Stimulated activated memory B cell treated with anti-CD40 and anti-IgM and Interleukin-4, amounts not matched to agents 10 μg/mL and 1 μg/mL and 100 μg/mL, for 72 hours (primary cell): Measurements from ENCODE around the gene ZNF22.
A peak's percentile ranks its signal among the peaks of the same experiment; 100 is the strongest.

Source experiments
- ATAC-seq: fragments of 150-1000 bp; cut with Tn5 transposase; 2 replicates; pipeline ENCODE4 v1.10.0; 2021
- H3K27ac Mint-ChIP-seq: one replicate; pipeline ENCODE4 v1.8.0; 2022; ENCODE audit warnings: mild to moderate bottlenecking, mixed read lengths
- H3K27me3 Mint-ChIP-seq: one replicate; pipeline ENCODE4 v1.8.0; 2022; ENCODE audit warnings: mixed read lengths
- H3K36me3 Mint-ChIP-seq: one replicate; pipeline ENCODE4 v1.8.0; 2022; ENCODE audit warnings: mixed read lengths
- H3K4me1 Mint-ChIP-seq: one replicate; pipeline ENCODE4 v1.8.0; 2022; ENCODE audit warnings: mixed read lengths
- H3K4me3 Mint-ChIP-seq: one replicate; pipeline ENCODE4 v1.8.0; 2022; ENCODE audit warnings: mild to moderate bottlenecking, moderate library complexity, mixed read lengths
- H3K9me3 Mint-ChIP-seq: one replicate; pipeline ENCODE4 v1.8.0; 2022; ENCODE audit warnings: mixed read lengths

ZNF22 gene

DNA sequence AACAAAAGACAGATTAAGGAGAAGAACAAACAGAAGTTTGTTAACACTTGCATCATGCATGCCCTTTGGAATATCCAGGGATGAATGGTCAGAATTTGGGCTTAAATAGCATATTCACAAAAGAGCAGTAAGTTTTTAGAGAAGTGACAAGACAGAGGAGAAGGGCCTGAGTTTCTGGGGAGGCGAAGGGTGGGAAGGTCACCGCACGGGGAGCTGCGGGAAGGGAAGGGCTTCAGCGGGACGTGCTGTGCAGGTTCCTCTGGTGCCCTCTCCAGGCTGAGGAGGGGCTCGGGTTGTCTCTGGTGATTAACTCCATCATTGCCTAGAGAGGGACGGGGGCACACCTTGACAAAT is 10.4 kb upstream of the ZNF22 start:
- no peaks in the 10 kb centered on the region for H3K9me3 Mint-ChIP-seq
- H3K27ac Mint-ChIP-seq, result no peak overlapping the region
- ATAC-seq, result no peak
- H3K4me1 Mint-ChIP-seq, result no peaks in the 10 kb centered on the region
- H3K4me3 Mint-ChIP-seq, result no peak overlapping the region
- peaks cover 44% of the 10 kb centered on the region for H3K27me3 Mint-ChIP-seq
- peaks cover 5% of the 10 kb centered on the region for H3K36me3 Mint-ChIP-seq

DNA sequence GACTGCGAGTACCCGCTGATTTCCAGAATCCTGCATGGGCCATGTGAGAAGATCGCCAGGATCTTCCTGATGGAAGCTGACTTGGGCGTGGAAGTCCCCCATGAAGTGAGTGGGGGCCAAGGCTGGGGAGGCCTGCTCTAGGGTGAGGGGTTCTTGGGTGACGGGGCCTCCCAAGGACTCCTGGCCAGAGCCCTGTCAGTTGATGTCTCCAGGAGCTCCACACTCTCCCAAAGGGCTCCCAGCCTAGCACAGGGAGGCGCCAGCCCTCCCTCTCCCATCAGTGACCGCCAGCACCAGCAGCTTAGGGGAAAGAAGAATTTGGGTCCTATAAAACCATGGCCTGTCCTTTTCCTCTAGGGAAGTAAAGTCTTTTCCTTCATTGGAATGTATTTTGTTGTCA is 9.8 kb upstream of the ZNF22 start:
- no peak overlapping the region for H3K27ac Mint-ChIP-seq
- no peaks in the 10 kb centered on the region for H3K9me3 Mint-ChIP-seq
- no peak overlapping the region for H3K4me3 Mint-ChIP-seq
- H3K4me1 Mint-ChIP-seq, result no peaks in the 10 kb centered on the region
- peaks cover 44% of the 10 kb centered on the region for H3K27me3 Mint-ChIP-seq
- no peak for ATAC-seq
- H3K36me3 Mint-ChIP-seq, result peaks cover 5% of the 10 kb centered on the region

- Mint-ChIP-seq H3K27me3 (peaks cover 44% of the 10 kb centered on the region), H3K9me3 (no peaks in the 10 kb centered on the region), H3K4me1 (no peaks in the 10 kb centered on the region), H3K4me3 (no peak overlapping the region), H3K36me3 (peaks cover 5% of the 10 kb centered on the region), H3K27ac (no peak overlapping the region)
- ATAC-seq, result no peak
Observed at GRCh38 chr10:44991571-44991970, 9.2 kb upstream of the ZNF22 start.

- Mint-ChIP-seq H3K36me3 (peaks cover 5% of the 10 kb centered on the region), H3K4me1 (no peaks in the 10 kb centered on the region), H3K9me3 (no peaks in the 10 kb centered on the region), H3K27ac (no peak overlapping the region), H3K4me3 (no peak overlapping the region), H3K27me3 (peaks cover 44% of the 10 kb centered on the region)
- no peak for ATAC-seq
Observed at GRCh38 chr10:44992070-44992731, 8.5 kb upstream of the ZNF22 start.

GRCh38 chr10:44992732-44993225 is 7.9 kb upstream of the ZNF22 start:
- Mint-ChIP-seq H3K36me3 (peaks cover 5% of the 10 kb centered on the region), H3K4me3 (no peak overlapping the region), H3K4me1 (no peaks in the 10 kb centered on the region), H3K27ac (no peak overlapping the region), H3K9me3 (no peaks in the 10 kb centered on the region), H3K27me3 (peaks cover 44% of the 10 kb centered on the region)
- no peak for ATAC-seq

DNA sequence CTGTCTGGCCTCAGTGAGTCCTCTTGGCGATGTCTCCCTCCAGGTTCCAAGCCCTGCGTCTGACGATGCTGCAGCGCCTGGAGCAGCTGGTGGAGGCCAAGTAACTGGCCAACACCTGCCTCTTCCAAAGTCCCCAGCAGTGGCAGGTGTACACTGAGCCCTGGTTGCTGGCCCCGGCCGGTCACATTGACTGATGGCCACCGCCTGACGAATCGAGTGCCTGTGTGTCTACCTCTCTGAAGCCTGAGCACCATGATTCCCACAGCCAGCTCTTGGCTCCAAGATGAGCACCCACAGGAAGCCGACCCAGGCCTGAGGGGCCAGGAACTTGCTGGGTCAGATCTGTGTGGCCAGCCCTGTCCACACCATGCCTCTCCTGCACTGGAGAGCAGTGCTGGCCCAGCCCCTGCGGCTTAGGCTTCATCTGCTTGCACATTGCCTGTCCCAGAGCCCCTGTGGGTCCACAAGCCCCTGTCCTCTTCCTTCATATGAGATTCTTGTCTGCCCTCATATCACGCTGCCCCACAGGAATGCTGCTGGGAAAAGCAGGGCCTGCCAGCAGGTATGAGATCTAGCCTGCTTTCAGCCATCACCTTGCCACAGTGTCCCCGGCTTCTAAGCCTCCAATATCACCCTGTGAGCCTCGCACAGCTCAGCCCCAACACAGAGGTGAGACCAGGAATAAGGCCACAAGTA is 7.3 kb upstream of the ZNF22 start:
- H3K4me1 Mint-ChIP-seq, result no peaks in the 10 kb centered on the region
- H3K4me3 Mint-ChIP-seq, result no peak overlapping the region
- peaks cover 5% of the 10 kb centered on the region for H3K36me3 Mint-ChIP-seq
- ATAC-seq, result no peak
- peaks cover 44% of the 10 kb centered on the region for H3K27me3 Mint-ChIP-seq
- H3K9me3 Mint-ChIP-seq, result no peaks in the 10 kb centered on the region
- no peak overlapping the region for H3K27ac Mint-ChIP-seq

GRCh38 chr10:44993922-44994751 is 6.6 kb upstream of the ZNF22 start:
- Mint-ChIP-seq H3K4me3 (no peak overlapping the region), H3K9me3 (no peaks in the 10 kb centered on the region), H3K4me1 (no peaks in the 10 kb centered on the region), H3K27ac (no peak overlapping the region), H3K27me3 (peaks cover 43% of the 10 kb centered on the region), H3K36me3 (peaks cover 5% of the 10 kb centered on the region)
- no peak for ATAC-seq

DNA sequence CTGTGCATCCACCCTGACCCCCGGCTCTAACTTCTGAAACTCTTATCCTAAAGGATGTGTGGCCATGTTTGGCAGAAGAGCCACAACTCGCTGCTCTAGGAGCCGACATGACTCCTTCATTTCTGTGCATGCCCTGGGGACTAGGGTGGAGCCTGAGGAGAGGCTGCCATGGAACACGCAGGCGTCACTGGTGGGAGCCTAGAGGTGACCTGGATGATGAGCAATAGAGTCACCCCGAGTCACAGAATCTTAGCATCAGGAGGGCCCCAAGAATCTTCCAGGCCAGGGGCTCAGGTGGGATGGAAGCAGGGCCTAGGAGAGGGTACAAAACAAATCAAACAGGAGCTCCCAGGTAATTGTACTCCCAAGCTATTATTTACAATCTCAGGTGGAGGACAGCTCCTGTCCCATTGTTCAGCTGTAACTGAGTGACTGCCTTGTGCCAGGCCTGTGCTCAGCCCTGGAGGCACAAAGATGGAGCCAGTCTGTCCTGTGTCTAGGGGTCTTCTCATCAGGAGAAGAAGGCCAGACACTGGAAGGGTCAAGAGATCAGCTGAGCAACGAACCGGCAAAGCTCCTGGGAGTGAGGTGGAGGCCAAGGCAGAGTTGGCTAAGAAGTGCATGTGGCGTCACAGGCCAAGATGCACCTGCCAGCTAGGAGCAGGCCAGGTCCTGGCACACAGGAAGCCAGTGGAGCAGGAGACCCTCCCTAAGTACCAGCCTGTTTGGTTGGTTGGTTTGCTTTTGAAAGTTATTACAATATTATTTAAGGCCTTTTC is 5.8 kb upstream of the ZNF22 start:
- Mint-ChIP-seq H3K36me3 (peaks cover 5% of the 10 kb centered on the region), H3K9me3 (no peaks in the 10 kb centered on the region), H3K27ac (no peak overlapping the region), H3K27me3 (peaks cover 35% of the 10 kb centered on the region), H3K4me3 (no peak overlapping the region), H3K4me1 (peaks cover 5% of the 10 kb centered on the region)
- ATAC-seq, result no peak

DNA sequence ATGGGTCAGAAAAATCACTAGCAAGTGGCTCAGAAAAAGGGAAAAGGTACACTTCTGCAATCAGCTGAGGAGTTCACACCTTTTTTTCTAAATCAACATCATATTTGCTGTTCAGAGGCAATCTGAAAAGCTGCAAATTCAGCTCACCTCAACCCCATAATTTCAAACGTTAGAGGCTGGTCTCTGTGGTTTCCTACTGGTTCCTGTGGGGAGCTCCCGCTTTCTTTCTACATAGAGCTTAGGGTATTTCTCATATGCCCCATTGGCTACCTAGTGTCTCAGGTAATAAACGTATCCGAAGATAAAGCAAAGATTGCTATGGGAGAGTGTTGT is 5.2 kb upstream of the ZNF22 start:
- peaks cover 29% of the 10 kb centered on the region for H3K27me3 Mint-ChIP-seq
- ATAC-seq, result no peak
- H3K36me3 Mint-ChIP-seq, result peaks cover 5% of the 10 kb centered on the region
- no peak overlapping the region for H3K4me3 Mint-ChIP-seq
- no peak overlapping the region for H3K27ac Mint-ChIP-seq
- peaks cover 11% of the 10 kb centered on the region for H3K4me1 Mint-ChIP-seq
- no peaks in the 10 kb centered on the region for H3K9me3 Mint-ChIP-seq

GRCh38 chr10:44995914-44996669 is 4.6 kb upstream of the ZNF22 start:
- no peak overlapping the region for H3K27ac Mint-ChIP-seq
- H3K4me1 Mint-ChIP-seq, result peaks cover 12% of the 10 kb centered on the region
- peaks cover 5% of the 10 kb centered on the region for H3K36me3 Mint-ChIP-seq
- no peak overlapping the region for H3K4me3 Mint-ChIP-seq
- H3K9me3 Mint-ChIP-seq, result no peaks in the 10 kb centered on the region
- ATAC-seq, result no peak
- H3K27me3 Mint-ChIP-seq, result peaks cover 27% of the 10 kb centered on the region

DNA sequence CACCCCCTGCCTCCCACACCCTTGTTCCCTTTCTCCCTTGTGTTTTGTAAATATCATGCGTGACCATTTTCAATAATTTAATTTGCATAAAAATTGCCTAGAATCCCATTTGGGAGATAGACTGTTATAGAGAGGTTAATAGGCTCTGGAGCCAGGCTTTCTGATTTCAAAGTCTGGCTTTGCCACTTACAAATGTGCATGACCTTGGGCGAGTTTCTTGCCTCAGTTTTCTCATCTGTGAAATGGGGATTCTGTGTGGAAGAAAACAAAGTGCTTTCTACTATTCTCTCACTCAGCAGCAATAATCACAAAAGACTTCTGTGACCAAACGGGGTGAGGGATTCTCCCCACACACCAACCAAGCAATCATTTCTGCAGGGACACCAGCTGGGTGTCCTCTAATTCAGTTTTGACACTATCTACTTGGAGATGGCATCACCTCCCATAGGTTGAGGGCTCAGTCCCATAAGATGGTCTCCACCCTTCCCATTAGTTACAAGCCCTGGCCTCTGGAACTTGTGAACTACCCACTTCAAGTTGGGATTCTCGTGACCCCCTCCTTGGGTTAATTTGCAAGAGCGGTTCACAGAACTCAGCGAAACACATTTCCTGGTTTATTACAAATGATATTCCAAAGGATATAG is 3.5 kb upstream of the ZNF22 start:
- Mint-ChIP-seq H3K9me3 (no peaks in the 10 kb centered on the region), H3K36me3 (peaks cover under 1% of the 10 kb centered on the region), H3K27me3 (peaks cover 18% of the 10 kb centered on the region), H3K27ac (no peak overlapping the region), H3K4me1 (peaks cover 14% of the 10 kb centered on the region), H3K4me3 (no peak overlapping the region)
- ATAC-seq, result no peak

DNA sequence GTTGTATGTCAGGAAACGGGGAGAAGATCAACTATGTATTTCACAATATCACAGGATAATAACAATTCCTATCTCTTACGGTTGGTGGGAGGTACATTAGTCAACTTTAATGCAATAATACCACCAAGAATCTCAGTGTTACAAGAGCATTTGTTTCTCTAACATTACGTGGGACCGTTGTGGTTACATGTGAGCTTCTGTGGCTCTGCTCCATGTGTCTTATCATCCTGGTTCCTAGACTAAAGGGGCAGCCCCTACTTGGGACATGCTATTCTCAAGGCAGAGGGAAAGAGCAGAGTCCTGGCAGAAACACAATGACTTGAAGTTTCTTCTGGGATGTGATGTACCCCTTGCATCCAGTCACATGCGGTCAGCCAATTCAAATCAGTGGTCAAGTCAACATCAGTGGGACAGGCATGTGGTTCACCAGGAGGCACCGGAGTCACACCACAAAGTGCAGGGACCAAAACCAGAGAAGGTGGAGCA is 2.5 kb upstream of the ZNF22 start:
- no peak for ATAC-seq
- Mint-ChIP-seq H3K4me3 (no peak overlapping the region), H3K9me3 (peaks cover 2% of the 10 kb centered on the region), H3K27ac (no peak overlapping the region), H3K4me1 (peaks cover 20% of the 10 kb centered on the region), H3K36me3 (peaks cover 10% of the 10 kb centered on the region), H3K27me3 (peaks cover 8% of the 10 kb centered on the region)

DNA sequence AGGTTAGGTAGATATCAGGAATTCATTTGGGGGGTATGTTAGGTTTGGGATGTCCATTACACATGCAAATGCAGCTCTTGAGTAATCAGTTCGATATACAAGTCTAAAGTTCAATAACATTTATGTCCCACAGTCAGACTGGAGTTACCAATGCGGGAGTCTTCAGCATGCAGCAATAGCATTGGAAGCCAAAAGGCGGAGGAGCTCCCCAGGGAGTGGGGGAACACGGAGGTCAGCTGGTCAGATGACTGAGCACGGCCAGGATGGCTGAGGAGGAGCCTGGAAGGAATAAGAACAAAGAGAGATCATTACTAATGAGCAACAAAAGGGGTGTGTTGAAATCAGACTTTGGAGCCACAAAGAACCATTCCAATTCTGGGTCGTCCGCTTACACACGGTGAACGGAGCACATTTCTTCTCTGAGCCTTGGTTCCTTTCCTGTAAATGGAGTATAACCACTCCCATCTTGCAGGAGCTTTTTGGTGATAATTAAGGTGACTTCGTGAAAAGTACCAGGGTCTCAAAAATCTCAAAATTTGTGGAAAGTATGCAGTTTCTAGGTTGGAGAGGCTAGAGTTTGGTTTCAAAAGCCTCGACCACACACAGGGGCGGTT is 478 bp upstream of the ZNF22 start:
- Mint-ChIP-seq H3K4me1 (peaks cover 20% of the 10 kb centered on the region), H3K4me3 (peak overlapping the region; percentile 83), H3K9me3 (peaks cover 2% of the 10 kb centered on the region), H3K27me3 (no peaks in the 10 kb centered on the region), H3K36me3 (peaks cover 31% of the 10 kb centered on the region), H3K27ac (peak overlapping the region; percentile 95)
- ATAC-seq, result peak; percentile 1
